H1 (cell line): ENCODE results near the gene TBC1D2B. TPM values are rescaled to one million over a fixed set of nuclear protein-coding genes. Genes with fewer than 3 reads are reported as not detected.

ENCODE experiments used
- CTCF ChIA-PET: fragments of 300-600 bp; sonication (Branson Sonifier 250); formaldehyde crosslinking; loops from one replicate; lab custom pipeline; 2021; ENCODE audit not compliant: partially characterized antibody; lab: Charles Lee
- POLR2A ChIA-PET: fragments of 300-600 bp; sonication (Branson Sonifier 250); formaldehyde crosslinking; loops from one replicate; lab custom pipeline; 2021; ENCODE audit warnings: inconsistent platforms; ENCODE audit not compliant: partially characterized antibody; lab: Charles Lee
- DNase-seq, 2 experiments: peaks; one replicate each; pipeline versions ENCODE4 v3.0.0 to v3.0.0-alpha.2; 2010 to 2022; ENCODE audit warnings: low spot score in 2 of 2, low read depth in 1 of 2, mixed read lengths in 1 of 2
- FAIRE-seq: peaks from 2 replicates; lab custom pipeline; 2011; peaks lifted over from hg19 to GRCh38; lab: Jason Lieb, UNC
- H2AFZ ChIP-seq: 2 replicates; pipeline ENCODE4 v1.8.1; 2012; ENCODE audit warnings: low read length, inconsistent platforms
- H2AK5ac ChIP-seq: 2 replicates; pipeline ENCODE4 v1.6.1; 2013; ENCODE audit warnings: low read depth, low read length
- H2BK120ac ChIP-seq: replicated peaks from 2 replicates; pipeline ENCODE3; 2013; ENCODE audit warnings: low read depth, low read length, inconsistent platforms
- H2BK12ac ChIP-seq: 2 replicates; pipeline ENCODE4 v1.6.1; 2013; ENCODE audit warnings: low read depth, low read length
- H2BK15ac ChIP-seq: 2 replicates; pipeline ENCODE4 v1.6.1; 2013; ENCODE audit warnings: low read length
- H2BK20ac ChIP-seq: 2 replicates; pipeline ENCODE4 v1.6.1; 2013; ENCODE audit warnings: low read length
- H2BK5ac ChIP-seq: 2 replicates; pipeline ENCODE4 v1.6.1; 2013; ENCODE audit warnings: low read depth, low read length
- H3K14ac ChIP-seq: 2 replicates; pipeline ENCODE4 v1.6.1; 2013; ENCODE audit warnings: inconsistent platforms; ENCODE audit not compliant: insufficient read length
- H3K18ac ChIP-seq: 2 replicates; pipeline ENCODE4 v1.6.1; 2013; ENCODE audit warnings: low read length; ENCODE audit errors: extremely low read depth
- H3K23ac ChIP-seq: 2 replicates; pipeline ENCODE4 v1.6.1; 2013; ENCODE audit warnings: inconsistent platforms; ENCODE audit not compliant: insufficient read length
- H3K23me2 ChIP-seq: 2 replicates; pipeline ENCODE4 v1.6.1; 2013; ENCODE audit warnings: low read depth, low read length
- H3K27ac ChIP-seq: 2 replicates; pipeline ENCODE4 v1.6.1; 2011; ENCODE audit warnings: low read depth, low read length, inconsistent platforms
- H3K27me3 ChIP-seq, 4 experiments: replicated peaks in 1 of 4; 1 replicate in 1 of 4; 2 replicates in 3 of 4; pipeline versions ENCODE4 v1.6.1 to v1.8.1; 2011 to 2013; ENCODE audit warnings: low read length in 3 of 4, mild to moderate bottlenecking in 3 of 4, inconsistent platforms in 2 of 4, mixed read lengths in 2 of 4, moderate library complexity in 1 of 4; ENCODE audit not compliant: control insufficient read depth in 3 of 4, insufficient read depth in 3 of 4; ENCODE audit errors: extremely low read depth in 1 of 4
- H3K36me3 ChIP-seq, 4 experiments: 2 replicates each; pipeline versions ENCODE4 v1.6.1 to v1.8.1; 2011 to 2013; ENCODE audit warnings: mild to moderate bottlenecking in 4 of 4, low read length in 3 of 4, moderate library complexity in 2 of 4, control low read depth in 1 of 4, inconsistent platforms in 1 of 4; ENCODE audit not compliant: insufficient read depth in 4 of 4, control insufficient read depth in 2 of 4
- H3K4ac ChIP-seq: replicated peaks from 2 replicates; pipeline ENCODE3; 2013; ENCODE audit warnings: low read length, low read depth, mixed read lengths, inconsistent platforms; ENCODE audit not compliant: insufficient read length
- H3K4me1 ChIP-seq, 4 experiments: replicated peaks in 1 of 4; 1 replicate in 1 of 4; 2 replicates in 3 of 4; pipeline versions ENCODE4 v1.6.1 to v1.8.1; 2011 to 2013; ENCODE audit warnings: low read length in 3 of 4, inconsistent platforms in 2 of 4, mixed read lengths in 1 of 4; ENCODE audit not compliant: insufficient read depth in 4 of 4, control insufficient read depth in 3 of 4
- H3K4me2 ChIP-seq, 2 experiments: 2 replicates each; pipeline versions ENCODE4 v1.6.1 to v1.8.1; 2011 to 2013; ENCODE audit warnings: low read depth in 2 of 2, low read length in 2 of 2, control low read depth in 1 of 2, inconsistent platforms in 1 of 2, mild to moderate bottlenecking in 1 of 2; ENCODE audit not compliant: insufficient read depth in 1 of 2
- H3K4me3 ChIP-seq, 4 experiments: fragments of 200-600, 300-600 bp in 1 of 4; sonication (generic), shearing (Covaris generic), sonication (Bioruptor Twin) in 1 of 4; 2 replicates each; pipeline versions ENCODE4 v1.5.1 to v1.8.1; 2011 to 2016; ENCODE audit warnings: low read length in 4 of 4, low read depth in 3 of 4, control low read depth in 2 of 4, inconsistent platforms in 2 of 4, mild to moderate bottlenecking in 2 of 4, mixed read lengths in 1 of 4, moderate library complexity in 1 of 4; ENCODE audit not compliant: insufficient read depth in 2 of 4; ENCODE audit errors: extremely low read depth in 1 of 4
- H3K56ac ChIP-seq: replicated peaks from 2 replicates; pipeline ENCODE3; 2013; ENCODE audit warnings: low read depth, mild to moderate bottlenecking, mixed read lengths, low read length, inconsistent platforms; ENCODE audit not compliant: insufficient read length
- H3K79me1 ChIP-seq: 2 replicates; pipeline ENCODE4 v1.6.1; 2013; ENCODE audit warnings: low read depth, low read length, control low read depth
- H3K79me2 ChIP-seq, 2 experiments: 2 replicates each; pipeline versions ENCODE4 v1.6.1 to v1.8.1; 2012 to 2013; ENCODE audit warnings: low read length in 2 of 2, mild to moderate bottlenecking in 2 of 2, inconsistent platforms in 1 of 2; ENCODE audit not compliant: insufficient read depth in 2 of 2, control insufficient read depth in 1 of 2
- H3K9ac ChIP-seq, 4 experiments: replicated peaks in 1 of 4; 1 replicate in 1 of 4; 2 replicates in 3 of 4; pipeline versions ENCODE4 v1.6.1 to v1.8.1; 2011 to 2013; ENCODE audit warnings: low read depth in 3 of 4, low read length in 3 of 4, control low read depth in 2 of 4, mild to moderate bottlenecking in 2 of 4, moderate library complexity in 2 of 4, inconsistent platforms in 1 of 4; ENCODE audit errors: extremely low read depth in 1 of 4
- H3K9me3 ChIP-seq, 2 experiments: 2 replicates each; pipeline versions ENCODE4 v1.6.1 to v1.8.1; 2012 to 2013; ENCODE audit warnings: mild to moderate bottlenecking in 2 of 2, moderate library complexity in 2 of 2, control low read depth in 1 of 2, inconsistent platforms in 1 of 2, low read depth in 1 of 2, low read length in 1 of 2, mixed read lengths in 1 of 2; ENCODE audit not compliant: insufficient read depth in 2 of 2
- H4K20me1 ChIP-seq, 2 experiments: replicated peaks in 1 of 2; 2 replicates each; pipeline versions ENCODE3 to v1.8.1; 2011 to 2013; ENCODE audit warnings: inconsistent platforms in 2 of 2, low read length in 2 of 2, mild to moderate bottlenecking in 1 of 2; ENCODE audit not compliant: insufficient read depth in 2 of 2, control insufficient read depth in 1 of 2
- H4K5ac ChIP-seq: 2 replicates; pipeline ENCODE4 v1.6.1; 2013; ENCODE audit warnings: low read length, low read depth, mixed read lengths, inconsistent platforms; ENCODE audit not compliant: insufficient read length
- H4K8ac ChIP-seq: 2 replicates; pipeline ENCODE4 v1.8.0; 2013; ENCODE audit warnings: mild to moderate bottlenecking, moderate library complexity, low read length, inconsistent platforms; ENCODE audit not compliant: insufficient read depth; ENCODE audit errors: extremely low read depth
- H4K91ac ChIP-seq: replicated peaks from 2 replicates; pipeline ENCODE3; 2013; ENCODE audit warnings: low read length, mixed read lengths, inconsistent platforms; ENCODE audit not compliant: insufficient read length
- BCL11A ChIP-seq, 2 experiments: IDR thresholded peaks; one replicate each; pipeline ENCODE4 v1.6.1; 2011; ENCODE audit warnings: low read depth in 2 of 2, low read length in 2 of 2, mild to moderate bottlenecking in 2 of 2
- EGR1 ChIP-seq: IDR thresholded peaks from 2 replicates; pipeline ENCODE4 v1.6.1; 2011; ENCODE audit warnings: low read depth, low read length, borderline replicate concordance
- HDAC6 ChIP-seq: IDR thresholded peaks from one replicate; pipeline ENCODE4 v1.7.1; 2012; ENCODE audit warnings: low read depth, mild to moderate bottlenecking, inconsistent platforms, low read length, moderate library complexity
- KDM1A ChIP-seq: fragments of 200-600, 300-600 bp; sonication (generic); IDR thresholded peaks from 2 replicates; pipeline ENCODE4 v1.7.1; 2016; ENCODE audit warnings: mild to moderate bottlenecking, low read length, borderline replicate concordance
- POLR2AphosphoS5 ChIP-seq: IDR thresholded peaks from 2 replicates; pipeline ENCODE4 v1.6.1; 2011; ENCODE audit warnings: low read depth, low read length
- RXRA ChIP-seq: IDR thresholded peaks from 2 replicates; pipeline ENCODE4 v1.6.1; 2011; ENCODE audit warnings: low read depth, mild to moderate bottlenecking, low read length, moderate library complexity; ENCODE audit not compliant: insufficient read depth
- SIX5 ChIP-seq: IDR thresholded peaks from 2 replicates; pipeline ENCODE4 v1.6.1; 2011; ENCODE audit warnings: mild to moderate bottlenecking, low read depth, low read length
- TAF1 ChIP-seq: IDR thresholded peaks from 2 replicates; pipeline ENCODE4 v1.6.1; 2011; ENCODE audit warnings: mild to moderate bottlenecking, low read depth, low read length
- TBP ChIP-seq: IDR thresholded peaks from 2 replicates; pipeline ENCODE4 v1.6.1; 2011; ENCODE audit warnings: low read depth, low read length, improper control_type of control experiment
- polyA plus RNA-seq, 7 experiments: library from polyadenylated mRNA; depleted of rRNA in 3 of 7; stranded (reverse) in 5 of 7; unstranded in 2 of 7; fragments of >200 nt in 5 of 7; fragments of 200-250 nt in 2 of 7; gene quantifications; 1 replicate in 5 of 7; 2 replicates in 1 of 7; 4 replicates in 1 of 7; pipeline versions ENCODE4 v1.2.1 to v1.2.3, GENCODE V29; 2011 to 2013; ENCODE audit warnings: missing spikeins in 2 of 7, mixed read lengths in 2 of 7
- total RNA-seq: library from RNA; stranded (reverse); fragmentation: NEBNext Ultra II Directional; extraction: Animal tissue kit (Norgen Biotek cat#: 25700); gene quantifications from 2 replicates; pipeline ENCODE4 v1.2.1, GENCODE V29; 2021
- TF ChIP-seq, protein P1 (sequence below): IDR thresholded peaks from 2 replicates; pipeline ENCODE4 v1.6.1; 2012; ENCODE audit warnings: low read length, inconsistent platforms
- TF ChIP-seq, protein P2 (sequence below), 3 experiments: IDR thresholded peaks; 1 replicate in 2 of 3; 2 replicates in 1 of 3; pipeline versions ENCODE4 v1.5.1 to v1.6.1; 2011; ENCODE audit warnings: low read length in 3 of 3, mild to moderate bottlenecking in 3 of 3, inconsistent platforms in 2 of 3, low read depth in 1 of 3, moderate library complexity in 1 of 3; ENCODE audit not compliant: insufficient read depth in 1 of 3; ENCODE audit errors: control extremely low read depth in 1 of 3

TBC1D2B gene
- total and polyA plus RNA-seq, 2 of the 8 experiments (the other 6 are each of a cell fraction or from before 2014, with no cell fraction given), result 11.9 to 19.5 TPM

DNA sequence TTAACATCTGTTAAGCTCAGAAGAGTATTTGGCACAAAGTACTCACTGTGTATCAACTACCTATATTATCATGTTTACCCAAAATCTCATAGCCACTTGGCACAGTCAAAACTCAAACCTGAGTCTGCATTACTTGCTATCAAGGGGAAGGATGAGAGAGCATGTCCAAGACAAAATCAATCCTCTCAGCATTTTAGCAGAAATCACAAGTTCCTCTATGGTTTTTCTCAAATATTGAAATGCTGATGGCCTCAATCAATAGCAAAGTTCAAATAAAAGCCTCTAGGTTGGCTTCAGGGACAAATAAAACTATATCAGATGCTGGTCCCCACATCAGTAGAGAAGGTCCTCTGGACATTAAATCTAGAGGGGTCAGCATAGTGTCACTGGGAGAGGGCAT lies 14.3 kb downstream of the TBC1D2B start:
- Histone ChIP-seq H3K18ac (no peak overlapping the region), H3K79me2 (peaks cover 0 to 47% of the 10 kb centered on the region in 2 experiments; a peak in 3 of 4 replicates), H4K20me1 (peaks cover 0 to 6% of the 10 kb centered on the region in 2 experiments), H3K9ac (no peak overlapping the region), H3K23ac (no peak overlapping the region), H3K23me2 (no peaks in the 10 kb centered on the region), H4K5ac (no peak overlapping the region), H3K79me1 (peaks cover 10% of the 10 kb centered on the region), H3K9me3 (no peaks in the 10 kb centered on the region), H3K36me3 (no peaks in the 10 kb centered on the region), H2BK12ac (no peak overlapping the region), H2BK120ac (no peak overlapping the region), H2BK5ac (no peak overlapping the region), H2AK5ac (no peak overlapping the region), H4K8ac (no peak overlapping the region), H3K4me1 (peaks cover 4 to 19% (median 14%) of the 10 kb centered on the region in 4 experiments; a peak in 6 of 7 replicates), H3K27ac (no peak overlapping the region), H3K56ac (no peak overlapping the region), H3K4me2 (no peak overlapping the region), H3K27me3 (no peaks in the 10 kb centered on the region; a peak in 1 of 7 replicates), H4K91ac (no peak overlapping the region), H2BK20ac (no peak overlapping the region), H2AFZ (no peak overlapping the region), H2BK15ac (no peak overlapping the region), H3K4me3 (no peak overlapping the region), H3K14ac (no peak overlapping the region), H3K4ac (no peak overlapping the region)
- CTCF ChIA-PET, result interaction anchor here (0.5 to 3.0 kb wide), 6 partner anchors 9 to 178 kb away, joined by 3 to 9 read pairs (median 3); partner anchors contain the start of gene CIB2
- DNase-seq (no peak), FAIRE-seq (no peak)
- POLR2A ChIA-PET, result interaction anchor here (2.0 kb wide), 1 partner anchor 9 kb away, joined by 4 read pairs; no protein-coding TSS in a partner anchor
- TF ChIP-seq BCL11A (IDR thresholded peaks at IDR 0.05; ENCODE audit: low read depth in 2 of 2, low read length in 2 of 2) (no peak), TBP (no peak), SIX5 (no peak), RXRA (no peak), EGR1 (no peak), HDAC6 (no peak), TAF1 (no peak), POLR2AphosphoS5 (no peak), KDM1A (no peak)
- TF ChIP-seq, protein P1, sequence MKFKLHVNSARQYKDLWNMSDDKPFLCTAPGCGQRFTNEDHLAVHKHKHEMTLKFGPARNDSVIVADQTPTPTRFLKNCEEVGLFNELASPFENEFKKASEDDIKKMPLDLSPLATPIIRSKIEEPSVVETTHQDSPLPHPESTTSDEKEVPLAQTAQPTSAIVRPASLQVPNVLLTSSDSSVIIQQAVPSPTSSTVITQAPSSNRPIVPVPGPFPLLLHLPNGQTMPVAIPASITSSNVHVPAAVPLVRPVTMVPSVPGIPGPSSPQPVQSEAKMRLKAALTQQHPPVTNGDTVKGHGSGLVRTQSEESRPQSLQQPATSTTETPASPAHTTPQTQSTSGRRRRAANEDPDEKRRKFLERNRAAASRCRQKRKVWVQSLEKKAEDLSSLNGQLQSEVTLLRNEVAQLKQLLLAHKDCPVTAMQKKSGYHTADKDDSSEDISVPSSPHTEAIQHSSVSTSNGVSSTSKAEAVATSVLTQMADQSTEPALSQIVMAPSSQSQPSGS, result no peak
- TF ChIP-seq, protein P2, sequence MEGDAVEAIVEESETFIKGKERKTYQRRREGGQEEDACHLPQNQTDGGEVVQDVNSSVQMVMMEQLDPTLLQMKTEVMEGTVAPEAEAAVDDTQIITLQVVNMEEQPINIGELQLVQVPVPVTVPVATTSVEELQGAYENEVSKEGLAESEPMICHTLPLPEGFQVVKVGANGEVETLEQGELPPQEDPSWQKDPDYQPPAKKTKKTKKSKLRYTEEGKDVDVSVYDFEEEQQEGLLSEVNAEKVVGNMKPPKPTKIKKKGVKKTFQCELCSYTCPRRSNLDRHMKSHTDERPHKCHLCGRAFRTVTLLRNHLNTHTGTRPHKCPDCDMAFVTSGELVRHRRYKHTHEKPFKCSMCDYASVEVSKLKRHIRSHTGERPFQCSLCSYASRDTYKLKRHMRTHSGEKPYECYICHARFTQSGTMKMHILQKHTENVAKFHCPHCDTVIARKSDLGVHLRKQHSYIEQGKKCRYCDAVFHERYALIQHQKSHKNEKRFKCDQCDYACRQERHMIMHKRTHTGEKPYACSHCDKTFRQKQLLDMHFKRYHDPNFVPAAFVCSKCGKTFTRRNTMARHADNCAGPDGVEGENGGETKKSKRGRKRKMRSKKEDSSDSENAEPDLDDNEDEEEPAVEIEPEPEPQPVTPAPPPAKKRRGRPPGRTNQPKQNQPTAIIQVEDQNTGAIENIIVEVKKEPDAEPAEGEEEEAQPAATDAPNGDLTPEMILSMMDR (IDR thresholded peaks at IDR 0.05; ENCODE audit: control extremely low read depth in 1 of 3, insufficient read depth in 1 of 3, low read depth in 1 of 3, low read length in 3 of 3), result no peak
